Measurements from ENCODE around the gene TTLL6. TPM values are rescaled to one million over a fixed set of nuclear protein-coding genes. Genes with fewer than 3 reads are reported as not detected.

Gene TTLL6
- polyA plus RNA-seq (not detected in 2 replicates), polyA minus RNA-seq (not detected in 2 replicates)

- H4K20me1 ChIP-seq (ENCODE audit: insufficient read depth) = no peaks in the 10 kb centered on the region
- peak within 1 kb of the TSS; percentile 57 for H3K4me3 ChIP-seq (ENCODE audit: low read length)
- H3K9ac ChIP-seq (ENCODE audit: low read length) = peak within 1 kb of the TSS; percentile 4
- H3K36me3 ChIP-seq (ENCODE audit: insufficient read depth, low read length) = no peaks in the 10 kb centered on the region
- H3K9me2 ChIP-seq (ENCODE audit: insufficient read depth, low read length) = no peaks in the 10 kb centered on the region
- TF ChIP-seq CTCF (IDR thresholded peaks at IDR 0.05; ENCODE audit: poor library complexity, severe bottlenecking) (no peak), MXI1 (conservative IDR thresholded peaks at IDR 0.05; ENCODE audit: poor library complexity, severe bottlenecking) (no peak), TAF1 (IDR thresholded peaks at IDR 0.05; ENCODE audit: low read depth) (no peak), REST (IDR thresholded peaks at IDR 0.05; ENCODE audit: borderline replicate concordance) (no peak), EP300 (conservative IDR thresholded peaks at IDR 0.05; ENCODE audit: poor library complexity, severe bottlenecking) (no peak), EZH2 (IDR thresholded peaks at IDR 0.05; ENCODE audit: borderline replicate concordance, insufficient read depth, low read length, poor library complexity, severe bottlenecking) (no peak), RAD21 (conservative IDR thresholded peaks at IDR 0.05) (no peak), SMC3 (conservative IDR thresholded peaks at IDR 0.05; ENCODE audit: poor library complexity) (no peak), POLR2AphosphoS5 (IDR thresholded peaks at IDR 0.05) (no peak)
- H2AFZ ChIP-seq (ENCODE audit: low read depth, low read length) = no peak within 1 kb of the TSS
- no peaks in the 10 kb centered on the region for H3F3A ChIP-seq (ENCODE audit: insufficient read depth, low read length, poor library complexity, severe bottlenecking)
- H3K4me2 ChIP-seq (ENCODE audit: low read length) = no peak within 1 kb of the TSS
- H3K27ac ChIP-seq (ENCODE audit: low read length) = no peak within 1 kb of the TSS
- H3K9me3 ChIP-seq (ENCODE audit: low read length) = no peaks in the 10 kb centered on the region
- peaks cover 35% of the 10 kb centered on the region for H3K27me3 ChIP-seq (ENCODE audit: insufficient read depth, low read depth, low read length)
- no peaks in the 10 kb centered on the region for H3K79me2 ChIP-seq (replicated peaks; ENCODE audit: insufficient read depth, low read length)
Measured at GRCh38 chr17:48816774-48817590, at the start of gene TTLL6. TSS of gene TTLL6 (minus strand) at chr17:48817229. CDS start at chr17:48817072, 157 bp downstream.

GRCh38 chr17:48860456-48860855 is 43.4 kb upstream of the TTLL6 start:
- H3K9ac ChIP-seq (ENCODE audit: low read length) = no peak overlapping the region
- no peaks in the 10 kb centered on the region for H3K27me3 ChIP-seq (ENCODE audit: insufficient read depth, low read depth, low read length)
- H2AFZ ChIP-seq (ENCODE audit: low read depth, low read length) = no peak overlapping the region
- no peak overlapping the region for H3K4me3 ChIP-seq (ENCODE audit: low read length)
- no peaks in the 10 kb centered on the region for H4K20me1 ChIP-seq (ENCODE audit: insufficient read depth)
- H3K4me2 ChIP-seq (ENCODE audit: low read length) = no peak overlapping the region
- H3K9me2 ChIP-seq (ENCODE audit: insufficient read depth, low read length) = no peaks in the 10 kb centered on the region
- no peak overlapping the region for H3K27ac ChIP-seq (ENCODE audit: low read length)
- no peaks in the 10 kb centered on the region for H3K79me2 ChIP-seq (replicated peaks; ENCODE audit: insufficient read depth, low read length)
- no peaks in the 10 kb centered on the region for H3K36me3 ChIP-seq (ENCODE audit: insufficient read depth, low read length)
- no peak for TF ChIP-seq EZH2 (IDR thresholded peaks at IDR 0.05; ENCODE audit: borderline replicate concordance, insufficient read depth, low read length, poor library complexity, severe bottlenecking)
- TF ChIP-seq TAF1 (IDR thresholded peaks at IDR 0.05; ENCODE audit: low read depth) = no peak
- no peaks in the 10 kb centered on the region for H3F3A ChIP-seq (ENCODE audit: insufficient read depth, low read length, poor library complexity, severe bottlenecking)
- no peaks in the 10 kb centered on the region for H3K9me3 ChIP-seq (ENCODE audit: low read length)
